ENCODE data around the gene SPRY4. TPM values are rescaled to one million over a fixed set of nuclear protein-coding genes. Genes with fewer than 3 reads are reported as not detected.

SPRY4 gene
- total and polyA plus RNA-seq, 8 donors: 1.5 to 6.3 (median 2.9) TPM

DNA sequence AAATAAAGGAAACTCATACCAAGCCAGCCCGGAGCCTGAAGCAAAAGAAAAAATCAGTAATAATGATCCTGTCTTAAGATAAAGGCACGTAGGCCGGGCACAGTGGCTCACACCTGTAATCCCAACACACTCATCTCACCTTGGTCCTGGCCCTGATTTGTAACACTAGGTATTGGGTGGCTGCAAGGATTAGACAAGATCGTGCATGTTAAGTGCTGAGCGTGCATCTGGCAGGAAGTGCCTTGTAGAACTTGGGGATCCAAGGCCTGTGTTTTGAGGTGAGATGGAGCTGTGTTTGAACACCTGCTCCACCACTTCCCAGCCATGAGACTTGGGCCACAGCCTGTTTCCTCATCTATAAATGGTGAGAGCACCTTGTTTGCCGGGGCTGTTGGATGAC lies 41.5 kb downstream of the SPRY4 start:
- ATAC-seq: no peak
- Histone ChIP-seq H3K4me1 (no peaks in the 10 kb centered on the region), H3K27me3 (no peaks in the 10 kb centered on the region), H3K4me3 (no peak overlapping the region), H3K9me3 (no peaks in the 10 kb centered on the region), H3K27ac (no peak overlapping the region), H3K36me3 (no peaks in the 10 kb centered on the region)
- FAIRE-seq: no peak
- no peak for DNase-seq
- TF ChIP-seq, protein P1, sequence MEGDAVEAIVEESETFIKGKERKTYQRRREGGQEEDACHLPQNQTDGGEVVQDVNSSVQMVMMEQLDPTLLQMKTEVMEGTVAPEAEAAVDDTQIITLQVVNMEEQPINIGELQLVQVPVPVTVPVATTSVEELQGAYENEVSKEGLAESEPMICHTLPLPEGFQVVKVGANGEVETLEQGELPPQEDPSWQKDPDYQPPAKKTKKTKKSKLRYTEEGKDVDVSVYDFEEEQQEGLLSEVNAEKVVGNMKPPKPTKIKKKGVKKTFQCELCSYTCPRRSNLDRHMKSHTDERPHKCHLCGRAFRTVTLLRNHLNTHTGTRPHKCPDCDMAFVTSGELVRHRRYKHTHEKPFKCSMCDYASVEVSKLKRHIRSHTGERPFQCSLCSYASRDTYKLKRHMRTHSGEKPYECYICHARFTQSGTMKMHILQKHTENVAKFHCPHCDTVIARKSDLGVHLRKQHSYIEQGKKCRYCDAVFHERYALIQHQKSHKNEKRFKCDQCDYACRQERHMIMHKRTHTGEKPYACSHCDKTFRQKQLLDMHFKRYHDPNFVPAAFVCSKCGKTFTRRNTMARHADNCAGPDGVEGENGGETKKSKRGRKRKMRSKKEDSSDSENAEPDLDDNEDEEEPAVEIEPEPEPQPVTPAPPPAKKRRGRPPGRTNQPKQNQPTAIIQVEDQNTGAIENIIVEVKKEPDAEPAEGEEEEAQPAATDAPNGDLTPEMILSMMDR (IDR thresholded peaks at IDR 0.05): no peak
- intact Hi-C loops (cut with DNase I): no loop called here
- WGBS, 2 donors: 84% methylated on average over 6 of the region's 6 CpGs

DNA sequence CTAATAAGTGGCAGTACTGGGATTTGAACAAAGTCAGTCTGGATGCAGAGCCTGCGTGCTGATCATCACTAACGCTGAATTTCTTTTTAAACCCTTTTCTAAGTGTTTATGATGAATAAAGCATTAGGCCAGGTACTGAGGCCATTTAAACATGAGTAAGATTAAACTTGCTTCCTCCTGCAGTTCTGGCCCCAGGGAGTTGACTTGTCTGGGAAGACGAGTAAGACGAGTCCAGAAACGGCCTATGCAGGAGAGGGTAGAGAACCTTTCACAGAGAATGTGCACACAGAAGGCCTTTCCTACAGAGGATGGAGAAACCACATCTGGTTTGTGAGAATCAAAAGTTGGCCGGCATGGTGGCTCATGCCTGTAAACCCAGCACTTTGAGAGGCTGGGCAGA lies 42.9 kb downstream of the SPRY4 start:
- intact Hi-C loops (cut with DNase I): no loop called here
- no peak for FAIRE-seq
- WGBS, 2 donors: 86 to 87% methylated on average over 6 of the region's 6 CpGs
- no peaks in the 10 kb centered on the region for H3K9me3 ChIP-seq
- H3K4me3 ChIP-seq: no peak overlapping the region
- no peaks in the 10 kb centered on the region for H3K4me1 ChIP-seq
- H3K27ac ChIP-seq: no peak overlapping the region
- no peaks in the 10 kb centered on the region for H3K27me3 ChIP-seq
- TF ChIP-seq, protein P1 (IDR thresholded peaks at IDR 0.05): no peak
- no peak for DNase-seq
- no peaks in the 10 kb centered on the region for H3K36me3 ChIP-seq
- no peak for ATAC-seq

DNA sequence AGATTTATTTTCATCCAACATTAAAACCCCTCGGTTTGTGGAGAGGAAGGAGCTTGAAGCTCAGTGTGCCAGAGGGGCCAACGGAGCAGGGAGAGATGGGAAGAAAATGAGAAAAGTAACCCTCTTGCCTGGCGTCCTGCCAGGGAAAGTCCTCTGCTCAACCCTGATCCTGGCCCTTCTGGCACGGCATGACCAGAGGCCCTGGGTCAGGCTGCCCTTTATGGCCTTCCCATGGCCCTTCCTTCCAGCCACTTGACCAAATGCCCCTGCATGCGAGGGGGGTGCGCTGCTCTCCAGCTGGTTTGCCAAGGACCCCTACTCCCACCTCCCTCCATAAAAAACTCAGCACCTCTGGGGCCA lies 43.8 kb downstream of the SPRY4 start:
- H3K4me1 ChIP-seq: no peaks in the 10 kb centered on the region
- no peak overlapping the region for H3K4me3 ChIP-seq
- no peaks in the 10 kb centered on the region for H3K9me3 ChIP-seq
- no peaks in the 10 kb centered on the region for H3K27me3 ChIP-seq
- peak in 1 of 6 donors; percentile 50 for DNase-seq
- TF ChIP-seq, protein P1 (IDR thresholded peaks at IDR 0.05): no peak
- FAIRE-seq: no peak
- WGBS, 2 donors: 63 to 67% methylated on average over 6 of the region's 6 CpGs
- no peak overlapping the region for H3K27ac ChIP-seq
- intact Hi-C loops (cut with DNase I): no loop called here
- ATAC-seq: no peak
- H3K36me3 ChIP-seq: no peaks in the 10 kb centered on the region

DNA sequence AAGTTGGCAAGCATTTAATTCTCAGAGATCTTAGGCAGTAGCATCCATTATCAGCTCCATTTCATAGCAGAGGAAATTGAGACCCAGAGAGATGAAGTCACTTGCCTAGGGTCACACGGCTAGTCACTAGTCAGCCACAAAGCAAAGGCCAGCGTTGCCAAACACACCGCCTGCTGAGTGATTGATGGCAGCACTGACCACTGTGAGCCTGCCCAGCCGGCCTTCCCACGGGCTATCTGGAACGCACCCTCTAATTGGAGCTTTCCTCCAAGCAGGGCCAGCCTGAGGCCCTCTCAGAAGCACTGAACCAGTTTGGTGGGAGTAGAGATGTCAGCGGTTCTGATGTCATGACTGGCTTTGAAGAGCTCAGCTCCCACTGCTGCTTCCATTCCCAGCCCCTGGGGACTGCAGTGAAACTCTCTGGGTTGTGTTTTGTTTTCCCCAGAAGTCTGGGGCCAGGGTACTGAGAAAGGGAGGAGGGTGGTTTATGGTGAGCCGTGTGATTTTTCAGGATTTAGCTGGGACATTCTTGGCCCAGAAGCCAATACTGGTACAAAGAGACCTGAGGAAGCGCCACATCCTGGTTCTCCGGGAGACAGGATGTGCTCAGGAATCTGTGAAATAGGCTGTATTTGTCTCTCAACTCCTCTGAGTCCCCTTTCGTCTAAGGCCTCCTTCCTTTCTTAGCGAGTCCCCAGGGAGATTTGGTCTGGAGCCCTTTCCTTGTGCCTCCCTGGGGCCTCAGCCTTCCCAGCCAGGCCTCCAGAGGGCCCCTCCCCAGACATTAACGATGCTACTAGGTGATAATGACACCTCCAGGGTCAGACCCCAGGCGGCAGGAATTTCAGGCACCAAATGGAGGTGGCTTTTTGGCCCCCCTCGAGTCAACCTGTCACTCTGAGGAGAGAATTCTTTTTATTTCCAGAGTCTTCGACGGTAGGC lies 44.5 kb downstream of the SPRY4 start:
- FAIRE-seq: no peak

More for the DNA sequence above, 44.5 kb downstream of the SPRY4 start:
- H3K27me3 ChIP-seq: no peaks in the 10 kb centered on the region
- H3K36me3 ChIP-seq: no peaks in the 10 kb centered on the region
- TF ChIP-seq, protein P1 (IDR thresholded peaks at IDR 0.05): no peak
- H3K4me1 ChIP-seq: no peaks in the 10 kb centered on the region
- ATAC-seq: peak in 2 of 4 donors; percentile 43 to 55
- intact Hi-C loops (cut with DNase I): no loop called here
- H3K9me3 ChIP-seq: no peaks in the 10 kb centered on the region
- peak in 1 of 6 donors; percentile 12 for DNase-seq
- H3K4me3 ChIP-seq: no peak overlapping the region
- WGBS, 2 donors: 55 to 64% methylated on average over 17 of the region's 17 CpGs
- peak overlapping the region in 1 of 4 donors; percentile 20 for H3K27ac ChIP-seq
